ENCODE results near the gene BUD23. TPM values are rescaled to one million over a fixed set of nuclear protein-coding genes. Genes with fewer than 3 reads are reported as not detected.

Gene BUD23
- total RNA-seq, 1 experiment from 2014 or later, result 73.5 TPM

- no TSS peak for BruUV-seq (replicated peaks)
- H3K36me3 Mint-ChIP-seq (ENCODE audit: insufficient read depth, unreplicated experiment), result peaks cover 19% of the 10 kb centered on the region
- CTCF ChIA-PET, result interaction anchor here (0.5 kb wide), 1 partner anchor 452 kb away, joined by 5 read pairs; no protein-coding TSS in a partner anchor
- TF ChIP-seq CTCF (IDR thresholded peaks at IDR 0.05; ENCODE audit: unreplicated experiment), result no peak
- no peaks in the 10 kb centered on the region for H3K9me3 Mint-ChIP-seq (ENCODE audit: low read depth, unreplicated experiment)
- no peaks in the 10 kb centered on the region for H3K27me3 Mint-ChIP-seq (ENCODE audit: unreplicated experiment)
- no peak overlapping the region for H3K4me3 Mint-ChIP-seq (ENCODE audit: low read depth, unreplicated experiment)
- no peak overlapping the region for H3K27ac Mint-ChIP-seq (ENCODE audit: unreplicated experiment)
- peaks cover 10% of the 10 kb centered on the region for H3K4me1 Mint-ChIP-seq (ENCODE audit: low read depth, unreplicated experiment)
- DNase-seq, result no peak
- intact Hi-C loops (cut with micrococcal nuclease; ENCODE audit: unreplicated experiment), result no loop called here
These were observed 4.5 kb upstream of the BUD23 start for GRCh38 chr7:73678862-73679261.

GRCh38 chr7:73679709-73680108 lies 3.7 kb upstream of the BUD23 start:
- no TSS peak for BruUV-seq (replicated peaks)
- no peak overlapping the region for H3K4me3 Mint-ChIP-seq (ENCODE audit: low read depth, unreplicated experiment)
- intact Hi-C loops (cut with micrococcal nuclease; ENCODE audit: unreplicated experiment), result no loop called here

GRCh38 chr7:73680501-73680900 lies 2.9 kb upstream of the BUD23 start:
- CTCF ChIA-PET, result no interaction called here
- no peak for DNase-seq
- no peak overlapping the region for H3K4me3 Mint-ChIP-seq (ENCODE audit: low read depth, unreplicated experiment)

More at GRCh38 chr7:73679709-73680108, 3.7 kb upstream of the BUD23 start:
- CTCF ChIA-PET, result interaction anchor here (0.6 kb wide), 1 partner anchor 79 kb away, joined by 3 read pairs; no protein-coding TSS in a partner anchor
- Mint-ChIP-seq H3K27me3 (ENCODE audit: unreplicated experiment) (no peaks in the 10 kb centered on the region), H3K9me3 (ENCODE audit: low read depth, unreplicated experiment) (no peaks in the 10 kb centered on the region), H3K27ac (ENCODE audit: unreplicated experiment) (no peak overlapping the region), H3K36me3 (ENCODE audit: insufficient read depth, unreplicated experiment) (peaks cover 26% of the 10 kb centered on the region), H3K4me1 (ENCODE audit: low read depth, unreplicated experiment) (peaks cover 10% of the 10 kb centered on the region)
- no peak for DNase-seq
- TF ChIP-seq CTCF (IDR thresholded peaks at IDR 0.05; ENCODE audit: unreplicated experiment), result no peak

GRCh38 chr7:73681031-73681430 lies 2.4 kb upstream of the BUD23 start:
- CTCF ChIA-PET, result no interaction called here
- no peaks in the 10 kb centered on the region for H3K9me3 Mint-ChIP-seq (ENCODE audit: low read depth, unreplicated experiment)
- H3K27ac Mint-ChIP-seq (ENCODE audit: unreplicated experiment), result no peak overlapping the region
- no TSS peak for BruUV-seq (replicated peaks)
- no peaks in the 10 kb centered on the region for H3K27me3 Mint-ChIP-seq (ENCODE audit: unreplicated experiment)
- peaks cover 10% of the 10 kb centered on the region for H3K4me1 Mint-ChIP-seq (ENCODE audit: low read depth, unreplicated experiment)
- H3K4me3 Mint-ChIP-seq (ENCODE audit: low read depth, unreplicated experiment), result peak overlapping the region; percentile 94
- peaks cover 26% of the 10 kb centered on the region for H3K36me3 Mint-ChIP-seq (ENCODE audit: insufficient read depth, unreplicated experiment)
- intact Hi-C loops (cut with micrococcal nuclease; ENCODE audit: unreplicated experiment), result no loop called here
- TF ChIP-seq CTCF (IDR thresholded peaks at IDR 0.05; ENCODE audit: unreplicated experiment), result no peak
- no peak for DNase-seq

More at GRCh38 chr7:73680501-73680900, 2.9 kb upstream of the BUD23 start:
- Mint-ChIP-seq H3K27me3 (ENCODE audit: unreplicated experiment) (no peaks in the 10 kb centered on the region), H3K36me3 (ENCODE audit: insufficient read depth, unreplicated experiment) (peaks cover 26% of the 10 kb centered on the region), H3K9me3 (ENCODE audit: low read depth, unreplicated experiment) (no peaks in the 10 kb centered on the region), H3K27ac (ENCODE audit: unreplicated experiment) (no peak overlapping the region), H3K4me1 (ENCODE audit: low read depth, unreplicated experiment) (peaks cover 10% of the 10 kb centered on the region)
- intact Hi-C loops (cut with micrococcal nuclease; ENCODE audit: unreplicated experiment), result no loop called here
- no peak for TF ChIP-seq CTCF (IDR thresholded peaks at IDR 0.05; ENCODE audit: unreplicated experiment)
- no TSS peak for BruUV-seq (replicated peaks)
